CD4-positive, alpha-beta memory T cell (primary cell): ENCODE results near the gene ANKHD1. TPM values are rescaled to one million over a fixed set of nuclear protein-coding genes. Genes with fewer than 3 reads are reported as not detected.

ENCODE experiments used
- CTCF ChIA-PET: fragments of 350-600 bp; sonication (Branson Sonifier 250); formaldehyde crosslinking; loops from one replicate; lab custom pipeline; 2021; ENCODE audit warnings: inconsistent platforms; ENCODE audit not compliant: partially characterized antibody; lab: Charles Lee
- POLR2A ChIA-PET: fragments of 350-600 bp; sonication (Branson Sonifier 250); formaldehyde crosslinking; loops from one replicate; lab custom pipeline; 2021; ENCODE audit not compliant: partially characterized antibody; lab: Charles Lee
- DNase-seq, 5 donors: peaks; one replicate each; pipeline versions ENCODE4 v3.0.0 to v3.0.0-alpha.2; 2020 to 2022; ENCODE audit warnings: mixed read lengths in 1 of 5
- H3K27ac ChIP-seq: one replicate; pipeline ENCODE4 v1.7.0; 2013; ENCODE audit warnings: low read depth, low read length
- H3K27me3 ChIP-seq: 2 replicates; pipeline ENCODE4 v1.7.0; 2013; ENCODE audit warnings: mild to moderate bottlenecking, low read length, moderate library complexity; ENCODE audit not compliant: insufficient read depth
- H3K36me3 ChIP-seq: 2 replicates; pipeline ENCODE4 v1.7.0; 2013; ENCODE audit warnings: mild to moderate bottlenecking, low read length, moderate library complexity; ENCODE audit not compliant: insufficient read depth
- H3K4me1 ChIP-seq: 2 replicates; pipeline ENCODE4 v1.7.0; 2013; ENCODE audit warnings: mild to moderate bottlenecking, low read length, moderate library complexity; ENCODE audit not compliant: insufficient read depth
- H3K4me3 ChIP-seq, 2 donors: one replicate each; pipeline ENCODE4 v1.7.0; 2013; ENCODE audit warnings: low read length in 2 of 2, mild to moderate bottlenecking in 1 of 2
- H3K9me3 ChIP-seq, 2 donors: one replicate each; pipeline ENCODE4 v1.7.0; 2013; ENCODE audit warnings: low read length in 2 of 2, control low read depth in 1 of 2; ENCODE audit not compliant: control insufficient read depth in 1 of 2
- H3K27ac Mint-ChIP-seq, 7 donors: one replicate each; pipeline ENCODE4 v1.8.0; 2020 to 2021; ENCODE audit warnings: mixed read lengths in 7 of 7, mild to moderate bottlenecking in 6 of 7, inconsistent platforms in 3 of 7, moderate library complexity in 3 of 7
- H3K27me3 Mint-ChIP-seq, 2 donors: one replicate each; pipeline ENCODE4 v1.8.0; 2020 to 2021; ENCODE audit warnings: mixed read lengths in 2 of 2
- H3K36me3 Mint-ChIP-seq, 2 donors: one replicate each; pipeline ENCODE4 v1.8.0; 2020 to 2021; ENCODE audit warnings: mixed read lengths in 2 of 2, inconsistent platforms in 1 of 2, mild to moderate bottlenecking in 1 of 2
- H3K4me1 Mint-ChIP-seq, 4 donors: one replicate each; pipeline ENCODE4 v1.8.0; 2020 to 2021; ENCODE audit warnings: mixed read lengths in 4 of 4, mild to moderate bottlenecking in 1 of 4
- H3K4me3 Mint-ChIP-seq, 8 donors: one replicate each; pipeline ENCODE4 v1.8.0; 2020 to 2021; ENCODE audit warnings: mixed read lengths in 8 of 8, mild to moderate bottlenecking in 7 of 8, moderate library complexity in 6 of 8, inconsistent platforms in 3 of 8
- H3K9me3 Mint-ChIP-seq, 8 donors: one replicate each; pipeline ENCODE4 v1.8.0; 2020 to 2021; ENCODE audit warnings: mixed read lengths in 8 of 8, mild to moderate bottlenecking in 5 of 8, inconsistent platforms in 3 of 8, moderate library complexity in 1 of 8
- intact Hi-C: fragments of 100-400 bp; cut with micrococcal nuclease; formaldehyde crosslinking; loops from one replicate; pipeline ENCODE4 v1.15.1; 2023
- polyA plus RNA-seq, 2 donors: library from polyadenylated mRNA; unstranded; fragments of 300-500 nt; fragmentation: Illumina TruSeq; gene quantifications; one replicate each; pipeline ENCODE4 v1.2.3, GENCODE V29; 2021
- total RNA-seq, 2 experiments: library from RNA; stranded (reverse); gene quantifications; one replicate each; pipeline ENCODE4 v1.2.3, GENCODE V29; 2021

ANKHD1 gene
- total and polyA plus RNA-seq, 4 experiments from 2014 or later: 58.6 to 252 (median 164) TPM

- no peaks in the 10 kb centered on the region for H3K36me3 Mint-ChIP-seq
- peak overlapping the region in 1 of 8 donors; percentile 30 for H3K4me3 Mint-ChIP-seq
- H3K36me3 ChIP-seq: no peaks in the 10 kb centered on the region
- CTCF ChIA-PET: interaction anchor here (1.4 to 5.3 kb wide), 10 partner anchors 8 to 358 kb away, joined by 3 to 37 read pairs (median 14); partner anchors contain the start of gene HBEGF
- H3K27ac Mint-ChIP-seq: peak overlapping the region in 2 of 7 donors; percentile 13 to 37
- intact Hi-C loops: loop anchor here (5.0 kb wide), 1 partner anchor 678 kb away; no protein-coding TSS in a partner anchor
- no peak overlapping the region for H3K4me3 ChIP-seq
- H3K27me3 Mint-ChIP-seq: peaks cover 0 to 2% of the 10 kb centered on the region in 2 donors
- no peaks in the 10 kb centered on the region for H3K27me3 ChIP-seq
- no peaks in the 10 kb centered on the region for H3K9me3 ChIP-seq
- DNase-seq: no peak
- no peaks in the 10 kb centered on the region for H3K9me3 Mint-ChIP-seq
- POLR2A ChIA-PET: interaction anchor here (0.6 kb wide), 1 partner anchor 329 kb away, joined by 4 read pairs; no protein-coding TSS in a partner anchor
- no peak overlapping the region for H3K27ac ChIP-seq
- H3K4me1 ChIP-seq: peaks cover 9% of the 10 kb centered on the region
- H3K4me1 Mint-ChIP-seq: peaks cover 2 to 6% (median 5%) of the 10 kb centered on the region in 4 donors
Observed at GRCh38 chr5:140364472-140364765, 37.2 kb upstream of the ANKHD1 start.

- Histone ChIP-seq H3K4me3 (no peak overlapping the region), H3K9me3 (no peaks in the 10 kb centered on the region), H3K36me3 (no peaks in the 10 kb centered on the region), H3K27me3 (no peaks in the 10 kb centered on the region), H3K27ac (no peak overlapping the region), H3K4me1 (peaks cover 9% of the 10 kb centered on the region)
- peaks cover 2 to 6% (median 5%) of the 10 kb centered on the region in 4 donors for H3K4me1 Mint-ChIP-seq
- no peak for DNase-seq
- intact Hi-C loops: no loop called here
- no peaks in the 10 kb centered on the region for H3K9me3 Mint-ChIP-seq
- no peaks in the 10 kb centered on the region for H3K36me3 Mint-ChIP-seq
- H3K27me3 Mint-ChIP-seq: peaks cover 0 to 2% of the 10 kb centered on the region in 2 donors
- H3K4me3 Mint-ChIP-seq: no peak overlapping the region
- CTCF ChIA-PET: interaction anchor here (1.0 to 5.3 kb wide), 9 partner anchors 7 to 354 kb away, joined by 3 to 28 read pairs (median 4); partner anchors contain the start of genes HBEGF and TMCO6
- no peak overlapping the region for H3K27ac Mint-ChIP-seq
- POLR2A ChIA-PET: no interaction called here
Observed at GRCh38 chr5:140365282-140365681, 36.4 kb upstream of the ANKHD1 start.

DNA sequence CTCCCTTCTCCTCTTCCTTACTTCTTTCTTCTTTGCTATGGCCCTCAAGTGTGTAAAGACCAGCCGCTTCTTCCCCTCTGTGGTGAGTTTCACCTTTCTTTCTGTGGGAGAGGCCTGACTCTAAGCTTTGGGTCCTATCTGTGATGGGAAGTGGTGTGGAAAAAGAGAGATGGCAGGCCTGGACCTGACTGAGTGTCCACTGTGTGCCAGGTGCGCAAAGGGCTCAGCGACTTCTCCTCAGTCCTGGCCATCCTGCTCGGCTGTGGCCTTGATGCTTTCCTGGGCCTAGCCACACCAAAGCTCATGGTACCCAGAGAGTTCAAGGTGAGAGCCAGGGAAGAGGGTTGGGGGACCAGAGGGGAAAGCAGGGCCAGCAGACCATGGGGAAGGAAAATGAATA, 35.7 kb upstream of the ANKHD1 start:
- Mint-ChIP-seq H3K27me3 (peaks cover 0 to 2% of the 10 kb centered on the region in 2 donors), H3K4me3 (no peak overlapping the region), H3K27ac (no peak overlapping the region), H3K36me3 (no peaks in the 10 kb centered on the region), H3K4me1 (peaks cover 2 to 6% (median 5%) of the 10 kb centered on the region in 4 donors), H3K9me3 (no peaks in the 10 kb centered on the region)
- Histone ChIP-seq H3K4me3 (no peak overlapping the region), H3K27me3 (no peaks in the 10 kb centered on the region), H3K27ac (no peak overlapping the region), H3K9me3 (no peaks in the 10 kb centered on the region), H3K4me1 (peaks cover 9% of the 10 kb centered on the region), H3K36me3 (no peaks in the 10 kb centered on the region)
- POLR2A ChIA-PET: no interaction called here
- no peak for DNase-seq
- CTCF ChIA-PET: interaction anchor here (0.8 to 5.3 kb wide), 12 partner anchors 8 to 822 kb away, joined by 3 to 28 read pairs (median 4); partner anchors contain the start of genes HBEGF and TMCO6
- intact Hi-C loops: no loop called here

- CTCF ChIA-PET: interaction anchor here (0.8 to 5.3 kb wide), 12 partner anchors 8 to 822 kb away, joined by 3 to 28 read pairs (median 4); partner anchors contain the start of genes HBEGF and TMCO6
Observed at GRCh38 chr5:140366589-140367255, 34.9 kb upstream of the ANKHD1 start.

GRCh38 chr5:140367256-140368013, 34.2 kb upstream of the ANKHD1 start:
- CTCF ChIA-PET: interaction anchor here (1.0 to 5.3 kb wide), 7 partner anchors 12 to 823 kb away, joined by 3 to 28 read pairs (median 4); no protein-coding TSS in a partner anchor
- intact Hi-C loops: no loop called here

More at GRCh38 chr5:140366589-140367255, 34.9 kb upstream of the ANKHD1 start:
- H3K4me1 ChIP-seq: peaks cover 9% of the 10 kb centered on the region
- no peaks in the 10 kb centered on the region for H3K9me3 ChIP-seq
- H3K4me3 ChIP-seq: no peak overlapping the region
- no peak for DNase-seq
- Mint-ChIP-seq H3K4me1 (peaks cover 2 to 6% (median 5%) of the 10 kb centered on the region in 4 donors), H3K9me3 (no peaks in the 10 kb centered on the region), H3K36me3 (no peaks in the 10 kb centered on the region), H3K27me3 (peaks cover 0 to 2% of the 10 kb centered on the region in 2 donors), H3K4me3 (no peak overlapping the region), H3K27ac (no peak overlapping the region)
- no peak overlapping the region for H3K27ac ChIP-seq
- POLR2A ChIA-PET: interaction anchor here (1.0 kb wide), 1 partner anchor 345 kb away, joined by 3 read pairs; no protein-coding TSS in a partner anchor
- H3K36me3 ChIP-seq: no peaks in the 10 kb centered on the region
- intact Hi-C loops: no loop called here
- no peaks in the 10 kb centered on the region for H3K27me3 ChIP-seq

GRCh38 chr5:140371356-140372151, 30.1 kb upstream of the ANKHD1 start:
- Histone ChIP-seq H3K36me3 (no peaks in the 10 kb centered on the region), H3K4me1 (no peaks in the 10 kb centered on the region), H3K27me3 (no peaks in the 10 kb centered on the region), H3K9me3 (no peaks in the 10 kb centered on the region), H3K27ac (no peak overlapping the region), H3K4me3 (no peak overlapping the region)
- no peaks in the 10 kb centered on the region for H3K9me3 Mint-ChIP-seq
- H3K4me3 Mint-ChIP-seq: no peak overlapping the region
- H3K36me3 Mint-ChIP-seq: no peaks in the 10 kb centered on the region
- ChIA-PET CTCF (interaction anchor here (0.7 to 4.3 kb wide), 21 partner anchors 8 to 363 kb away, joined by 3 to 89 read pairs (median 4); partner anchors contain the start of genes ANKHD1, HBEGF, IK and NDUFA2), POLR2A (interaction anchor here (2.0 kb wide), 1 partner anchor 276 kb away, joined by 6 read pairs; the partner anchor contains the start of genes IK and NDUFA2)
- intact Hi-C loops: no loop called here
- peaks cover 0 to 7% (median 3%) of the 10 kb centered on the region in 4 donors for H3K4me1 Mint-ChIP-seq
- H3K27ac Mint-ChIP-seq: peak overlapping the region in 1 of 7 donors; percentile 17
- no peak for DNase-seq
- no peaks in the 10 kb centered on the region for H3K27me3 Mint-ChIP-seq

More at GRCh38 chr5:140367256-140368013, 34.2 kb upstream of the ANKHD1 start:
- POLR2A ChIA-PET: interaction anchor here (1.0 kb wide), 1 partner anchor 344 kb away, joined by 3 read pairs; no protein-coding TSS in a partner anchor
- Histone ChIP-seq H3K27ac (no peak overlapping the region), H3K36me3 (no peaks in the 10 kb centered on the region), H3K9me3 (no peaks in the 10 kb centered on the region), H3K27me3 (no peaks in the 10 kb centered on the region), H3K4me3 (no peak overlapping the region), H3K4me1 (peaks cover 9% of the 10 kb centered on the region)
- no peak for DNase-seq
- Mint-ChIP-seq H3K4me1 (peaks cover 2 to 6% (median 5%) of the 10 kb centered on the region in 4 donors), H3K9me3 (no peaks in the 10 kb centered on the region), H3K36me3 (no peaks in the 10 kb centered on the region), H3K27ac (no peak overlapping the region), H3K4me3 (no peak overlapping the region), H3K27me3 (peaks cover 0 to 2% of the 10 kb centered on the region in 2 donors)
